Measurements from ENCODE around the gene NUP210.

Gene NUP210

DNA sequence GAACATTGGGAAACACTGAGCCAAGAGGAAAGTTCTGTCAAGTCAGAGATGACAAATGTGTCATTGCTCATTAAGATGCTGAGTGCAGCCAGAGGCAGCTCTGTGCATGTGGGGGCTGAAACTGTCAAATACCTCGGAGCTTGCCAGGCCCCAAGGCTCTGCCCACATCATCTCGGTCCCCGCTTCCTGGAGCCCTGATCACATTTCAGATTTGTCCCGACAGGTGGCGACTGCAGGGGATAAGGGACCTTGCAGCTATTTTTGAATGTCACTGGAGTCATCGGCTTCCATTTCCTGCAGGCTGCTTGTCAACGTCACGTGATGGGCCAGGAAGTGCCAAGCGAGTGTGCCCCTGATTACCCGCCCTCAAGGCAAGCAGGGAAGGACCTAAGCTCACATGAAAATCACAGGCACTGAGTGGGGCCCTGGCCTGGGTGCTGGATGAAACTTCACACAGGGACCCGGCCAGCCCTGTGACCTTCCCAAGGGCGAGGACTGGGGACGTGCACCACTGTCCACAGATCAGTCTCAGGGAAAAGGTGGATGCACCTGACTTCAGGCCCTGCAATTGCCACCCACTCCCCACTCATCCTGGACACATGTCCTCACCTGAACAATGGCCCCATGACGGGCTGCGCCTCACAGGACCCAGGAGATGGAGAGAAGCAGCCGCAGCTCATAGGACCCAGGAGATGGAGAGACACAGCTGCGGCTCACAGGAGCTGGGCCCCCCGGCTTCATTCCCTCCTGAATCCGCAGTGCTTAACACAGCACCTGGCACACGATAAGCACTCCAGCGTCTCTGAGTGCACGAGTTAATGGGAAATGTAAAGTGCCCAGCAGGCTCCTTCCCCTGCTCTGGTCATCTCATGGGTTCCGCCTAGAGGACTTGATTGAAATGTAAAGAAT lies 73.4 kb downstream of the NUP210 start:
- no peak for DNase-seq

DNA sequence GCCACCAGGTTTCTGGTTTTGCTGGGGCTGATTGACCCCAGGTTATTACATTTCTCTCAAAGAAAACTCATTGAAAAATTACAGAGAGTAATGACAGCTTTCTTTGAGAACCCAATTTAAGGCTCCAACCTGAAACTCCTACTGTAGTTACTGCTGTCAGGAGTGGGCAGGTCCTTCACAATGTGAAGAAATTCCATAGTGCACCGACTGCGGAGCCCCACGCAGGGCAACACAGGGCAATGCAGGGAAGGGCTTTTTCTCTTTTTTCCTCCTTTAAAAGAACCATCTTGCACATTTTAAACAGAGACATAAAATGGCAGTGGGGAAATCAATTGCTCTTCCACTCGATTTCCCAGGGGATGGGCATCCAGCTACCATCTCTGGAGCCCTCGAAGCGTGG lies 74.3 kb downstream of the NUP210 start:
- DNase-seq, result no peak

DNA sequence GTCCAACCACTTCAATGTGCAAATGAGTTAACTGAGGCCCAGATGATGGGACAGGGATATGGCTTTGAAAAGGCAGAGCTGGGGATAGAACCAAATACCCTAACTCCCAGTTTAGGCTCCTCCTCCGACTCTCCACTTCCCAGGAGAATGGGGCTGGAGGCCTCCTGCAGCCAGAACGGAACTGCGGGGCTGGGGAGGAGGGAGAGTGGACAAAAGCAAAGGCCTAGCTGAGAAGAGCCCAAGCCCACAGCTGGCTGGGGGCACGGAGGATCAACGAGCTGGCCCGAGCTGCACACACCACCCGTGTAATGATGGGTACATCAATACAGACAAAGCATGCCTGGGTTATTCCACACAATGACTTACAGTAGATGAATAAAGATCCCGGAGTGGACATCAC lies 74.8 kb downstream of the NUP210 start:
- no peak for DNase-seq

DNA sequence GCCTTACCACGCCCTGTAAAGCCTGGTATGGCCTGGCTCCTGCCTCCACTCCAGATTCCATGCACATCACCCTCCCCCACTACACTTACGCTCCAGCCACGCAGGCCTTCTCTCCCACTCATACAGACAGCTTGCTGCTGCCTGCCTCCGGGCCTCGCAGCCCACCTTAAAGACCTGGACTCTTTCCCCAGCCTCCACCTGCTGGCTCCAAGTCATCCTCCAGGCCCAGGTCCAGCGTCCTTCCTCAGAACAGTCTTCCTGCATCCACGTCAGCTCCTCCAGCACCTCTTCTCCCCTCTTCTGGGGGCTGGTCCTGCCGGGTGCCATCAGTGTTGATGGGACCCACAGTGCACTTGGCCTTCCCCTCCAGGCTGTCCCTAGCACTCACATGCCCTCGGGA lies 75.5 kb downstream of the NUP210 start:
- no peak for DNase-seq

DNA sequence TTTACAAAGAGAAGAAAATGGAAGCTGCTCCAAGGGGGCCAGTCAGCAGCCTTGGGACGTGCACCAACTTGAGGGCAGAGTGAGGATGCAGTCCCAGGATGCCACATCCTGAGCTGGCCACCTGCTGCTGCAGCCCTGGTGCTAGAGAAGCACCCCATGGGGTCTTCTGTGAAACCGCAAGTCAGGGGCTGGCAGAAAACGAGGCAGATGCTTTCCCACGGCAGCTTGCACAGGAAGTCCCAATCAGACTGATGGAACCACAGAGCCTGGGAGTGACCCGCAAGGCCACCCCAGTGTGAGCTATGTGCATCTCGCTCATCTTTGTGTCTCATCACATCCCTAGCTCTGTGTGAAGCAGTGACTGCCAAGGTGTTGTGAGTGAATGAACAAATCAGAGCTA lies 76.5 kb downstream of the NUP210 start:
- no peak for DNase-seq

DNA sequence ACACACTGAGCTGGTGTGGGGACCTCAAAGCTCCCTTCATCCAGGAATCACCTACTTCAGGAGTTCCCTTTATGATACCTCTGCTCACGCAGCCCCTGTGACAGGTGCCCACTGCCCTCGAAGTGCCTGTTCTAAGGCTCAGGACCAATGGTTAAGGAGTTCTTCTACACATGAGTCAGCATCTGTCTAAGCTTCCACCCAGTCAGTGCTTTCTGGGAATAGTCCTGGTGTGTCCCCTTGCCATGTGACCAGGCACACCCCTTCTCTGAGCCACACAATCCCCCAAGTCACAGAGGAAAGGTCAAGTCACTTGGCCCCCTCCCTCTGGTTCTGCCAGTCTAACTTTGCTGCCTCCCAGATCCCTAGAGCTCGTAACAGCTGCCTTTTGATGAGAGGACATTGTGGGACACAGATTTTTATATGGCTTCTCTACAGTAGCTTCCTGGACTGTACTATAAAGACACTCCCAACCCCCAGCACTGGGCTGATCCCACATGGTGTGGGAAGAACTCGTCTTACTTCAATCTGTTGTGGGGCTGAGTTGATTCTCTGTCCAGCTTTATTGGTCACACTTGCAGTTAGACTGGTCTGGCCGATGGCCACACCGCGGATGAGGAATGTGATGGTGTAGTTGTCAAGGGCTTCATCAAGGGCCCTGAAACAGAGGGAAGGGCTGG lies 78.8 kb downstream of the NUP210 start:
- no peak for DNase-seq

DNA sequence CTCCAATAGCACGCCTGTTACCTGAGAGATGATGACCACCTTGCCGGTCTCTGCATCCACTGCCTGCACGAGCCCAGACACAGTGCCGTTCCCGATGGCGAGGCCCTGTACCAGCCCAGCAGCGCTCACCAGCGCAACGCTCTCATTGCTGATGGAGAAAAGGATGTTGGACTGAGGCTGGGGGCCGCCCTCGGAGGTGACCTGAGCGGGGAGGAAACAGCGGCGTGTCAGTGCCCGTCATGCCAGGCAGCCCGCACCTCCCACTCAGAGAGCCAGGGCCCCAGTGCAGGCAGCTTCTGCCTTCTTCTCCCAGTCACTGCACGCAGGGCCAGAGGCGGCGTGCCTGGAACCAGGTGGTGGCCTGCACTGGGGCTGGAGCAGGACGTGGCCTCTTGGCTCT lies 80.3 kb downstream of the NUP210 start:
- DNase-seq, result no peak

DNA sequence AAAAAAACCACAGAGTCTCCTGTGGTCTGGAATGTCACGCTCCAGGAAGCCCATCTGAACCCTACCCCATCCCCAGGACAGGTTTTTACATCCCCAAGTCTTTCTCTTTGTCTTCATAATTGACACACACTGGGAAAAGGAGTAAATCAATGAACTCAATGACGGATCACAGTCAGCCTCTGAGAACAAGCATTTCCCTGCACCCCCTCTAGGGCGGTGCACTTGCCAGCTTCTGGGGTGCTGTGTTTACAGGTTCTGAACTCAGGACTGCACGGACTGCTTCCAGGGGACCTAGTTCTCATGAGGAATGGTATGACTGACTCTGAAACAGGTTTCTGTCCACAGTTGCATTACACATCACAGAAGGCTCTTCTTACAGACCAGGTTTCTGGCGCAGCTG lies 81.1 kb downstream of the NUP210 start:
- peak in 1 of 2 experiments; percentile 7 for DNase-seq

DNA sequence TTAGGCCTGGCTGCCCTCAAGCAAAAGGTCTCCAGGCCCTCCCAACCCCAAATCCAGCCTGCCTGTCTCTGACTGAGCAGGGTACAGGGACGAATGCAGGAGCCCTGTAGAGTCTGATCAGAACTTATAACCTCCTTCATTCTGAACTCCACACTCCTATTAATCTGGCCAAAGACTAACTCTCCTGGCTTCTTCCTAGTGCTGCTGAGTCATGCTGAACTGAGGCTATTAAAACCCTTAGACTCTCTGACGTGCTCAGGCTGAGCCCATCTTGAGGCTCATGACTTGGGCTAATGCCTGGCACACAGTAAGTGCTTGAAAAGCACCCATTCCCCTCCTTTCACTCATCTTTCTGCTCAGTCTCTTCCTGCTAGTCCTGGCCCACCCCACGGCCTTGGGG lies 81.9 kb downstream of the NUP210 start:
- DNase-seq, result no peak

DNA sequence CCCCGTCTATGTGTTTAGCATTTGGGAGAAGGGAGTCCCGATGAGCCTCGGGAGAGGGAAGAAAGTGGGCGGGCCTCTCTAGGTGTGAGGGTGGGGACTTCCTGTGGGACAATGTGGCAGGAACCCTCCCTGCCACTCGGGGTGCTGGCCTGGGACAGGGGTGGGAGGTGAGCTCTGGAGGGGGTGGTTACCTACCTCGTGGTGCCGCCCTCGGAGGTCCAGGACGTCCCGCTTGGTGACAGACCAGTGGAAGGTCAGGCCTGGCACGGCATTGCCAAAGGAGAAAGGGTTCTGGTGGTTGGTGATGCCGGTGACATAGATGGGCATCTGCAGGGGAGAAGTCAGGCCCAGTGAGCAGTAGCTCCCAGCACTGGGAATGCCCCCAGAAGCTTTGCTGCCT lies 83.5 kb downstream of the NUP210 start:
- no peak for DNase-seq

DNA sequence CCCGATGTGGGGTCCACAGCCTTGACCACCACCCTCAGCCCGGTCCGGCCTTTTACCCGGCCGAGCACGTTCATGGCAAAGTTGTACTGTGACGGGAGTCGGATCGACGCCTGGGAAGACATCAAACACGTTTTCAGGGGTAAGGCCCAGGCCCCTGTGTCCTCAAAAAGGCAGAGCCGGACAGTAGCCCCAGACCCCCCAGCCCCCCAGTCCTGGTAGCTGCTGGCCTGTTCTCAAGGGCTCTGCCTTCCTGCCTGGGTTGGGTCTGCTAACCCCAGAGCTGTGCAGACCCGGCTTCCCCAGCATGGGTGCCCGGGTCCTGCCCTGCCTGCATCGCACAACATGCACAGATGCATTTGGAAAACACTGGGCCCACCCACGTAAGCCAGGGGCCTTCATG lies 84.6 kb downstream of the NUP210 start:
- no peak for DNase-seq

DNA sequence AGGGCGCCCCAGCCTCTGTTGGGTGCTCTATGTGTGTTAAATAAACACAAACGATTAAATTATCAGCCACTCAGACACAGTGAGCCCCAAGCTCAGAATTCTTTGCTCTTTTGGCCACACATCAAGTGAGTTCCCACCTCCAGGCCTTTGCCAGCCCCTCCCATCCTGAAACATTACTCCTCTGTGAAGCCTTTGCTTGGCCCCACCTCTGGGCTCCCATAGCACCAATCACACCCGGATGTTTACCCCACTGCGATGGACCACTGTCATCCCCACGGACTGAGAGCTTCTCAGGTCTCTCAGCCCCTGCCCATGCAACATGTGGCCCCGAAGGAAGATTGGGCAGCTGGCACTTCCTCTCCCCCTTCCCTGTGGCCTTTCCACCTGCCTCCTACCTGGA lies 85.1 kb downstream of the NUP210 start:
- no peak for DNase-seq

DNA sequence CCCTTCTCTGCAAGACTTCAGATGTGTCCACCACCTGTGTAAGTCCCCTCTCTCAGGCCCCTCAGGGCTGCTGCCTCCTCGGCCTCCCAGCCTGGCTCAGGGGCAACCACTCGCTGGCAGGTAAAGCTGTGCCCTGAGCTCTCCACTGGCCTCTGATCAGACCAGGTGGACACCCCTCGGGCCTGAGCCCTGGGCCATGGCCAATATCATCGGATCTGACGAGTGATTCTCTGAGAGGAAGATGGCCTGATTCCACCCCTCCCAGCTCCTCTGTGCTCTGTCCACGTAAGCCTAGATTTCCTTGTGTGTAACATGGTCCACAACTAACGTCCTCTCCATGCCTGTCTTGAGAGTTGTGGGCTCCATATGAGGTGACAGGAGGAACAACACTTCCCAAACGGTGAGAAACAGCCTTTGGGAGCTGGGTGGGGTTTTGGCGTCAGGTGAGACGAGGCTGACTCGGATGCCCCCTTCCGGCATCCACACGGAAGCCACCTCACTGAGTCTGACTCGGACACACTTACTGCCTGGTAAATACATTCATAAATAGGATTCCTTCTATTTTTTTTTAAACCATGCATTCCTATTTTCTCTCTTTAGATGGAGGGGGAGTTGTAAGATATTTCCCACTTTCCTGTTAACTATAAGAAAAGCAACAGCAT lies 86.8 kb downstream of the NUP210 start:
- no peak for DNase-seq

DNA sequence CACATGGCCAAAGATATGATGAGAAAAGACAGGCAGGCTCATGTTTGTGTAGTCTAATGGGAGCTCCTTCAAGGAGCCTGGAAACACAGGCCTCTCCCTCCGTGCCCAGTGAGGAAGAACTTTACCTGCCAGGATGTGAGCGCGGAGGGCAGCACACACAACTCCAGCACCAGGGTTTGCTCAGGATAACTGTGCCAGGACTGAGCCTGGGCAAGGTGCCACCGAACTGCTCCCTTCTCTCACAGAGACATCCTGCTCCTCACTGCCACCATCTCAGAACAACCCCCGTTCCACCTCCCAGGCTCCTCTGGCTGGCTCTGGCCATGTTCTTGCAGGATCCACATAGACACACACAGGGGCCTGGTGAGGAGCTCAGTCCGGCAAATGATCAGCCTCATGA lies 87.4 kb downstream of the NUP210 start:
- DNase-seq, result no peak

DNA sequence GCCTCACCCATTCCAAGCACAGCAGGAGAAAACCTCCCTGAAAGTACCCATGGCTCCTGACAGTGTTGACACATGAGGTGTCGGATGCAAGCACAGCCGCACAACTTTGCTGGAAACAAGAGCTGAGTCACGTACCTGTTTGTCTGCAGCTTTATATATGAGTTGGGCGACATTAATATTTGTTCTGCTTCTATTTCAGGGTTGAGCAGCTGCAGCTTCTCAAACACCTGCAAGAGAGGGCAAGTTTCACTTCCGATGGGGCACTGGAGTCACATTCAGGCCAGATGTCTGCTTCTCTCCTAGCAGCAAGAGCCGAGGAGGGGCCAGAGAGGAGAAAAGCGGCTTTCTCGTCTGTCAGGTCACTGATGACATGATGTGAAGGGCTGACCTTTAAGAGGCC lies 88.0 kb downstream of the NUP210 start:
- DNase-seq, result no peak

DNA sequence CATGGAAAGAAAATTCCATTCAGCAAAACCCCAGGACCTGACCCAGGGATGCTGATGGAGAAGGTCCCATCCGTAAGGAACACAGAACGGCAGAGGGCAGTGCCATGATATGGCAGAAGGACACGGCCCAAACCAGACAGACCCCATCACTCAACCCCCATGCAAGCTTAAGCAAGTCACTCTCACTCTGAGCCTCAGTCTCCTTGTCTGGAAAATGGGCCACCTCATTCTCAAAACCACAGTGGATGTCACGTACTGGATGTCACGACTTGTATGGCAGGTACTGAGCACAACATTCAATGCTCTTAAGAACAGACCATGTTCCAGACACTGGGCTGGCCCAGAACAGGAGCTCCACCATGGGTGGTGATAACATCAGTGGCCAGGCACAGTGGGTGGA lies 90.4 kb downstream of the NUP210 start:
- no peak for DNase-seq

DNA sequence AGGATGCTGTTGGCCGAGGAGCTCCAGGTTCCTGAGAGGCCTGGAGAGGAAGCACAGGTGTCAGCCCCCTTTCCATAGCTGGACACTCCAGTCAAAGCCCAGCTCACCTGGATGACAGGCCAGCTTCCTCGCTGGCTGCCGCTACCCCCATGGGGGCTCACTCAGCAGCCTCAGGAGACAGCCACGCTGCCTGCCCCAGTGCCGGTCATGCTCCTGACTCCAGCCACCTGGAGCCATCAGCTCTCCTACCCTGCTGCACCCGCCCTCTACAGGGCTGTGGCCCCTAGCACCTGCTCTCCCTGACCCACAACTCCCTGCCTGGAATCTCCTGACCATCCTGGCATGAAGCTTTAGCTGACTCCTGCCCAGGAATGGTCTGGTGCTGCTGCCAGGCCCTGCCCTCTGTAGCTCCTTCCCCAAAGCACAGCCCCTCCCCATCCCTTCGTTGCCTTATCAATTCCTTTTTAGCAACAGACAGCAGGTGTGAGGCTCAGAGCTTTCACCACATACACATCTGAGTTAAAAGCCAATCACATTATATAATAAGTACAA lies 94.2 kb downstream of the NUP210 start:
- no peak for DNase-seq

DNA sequence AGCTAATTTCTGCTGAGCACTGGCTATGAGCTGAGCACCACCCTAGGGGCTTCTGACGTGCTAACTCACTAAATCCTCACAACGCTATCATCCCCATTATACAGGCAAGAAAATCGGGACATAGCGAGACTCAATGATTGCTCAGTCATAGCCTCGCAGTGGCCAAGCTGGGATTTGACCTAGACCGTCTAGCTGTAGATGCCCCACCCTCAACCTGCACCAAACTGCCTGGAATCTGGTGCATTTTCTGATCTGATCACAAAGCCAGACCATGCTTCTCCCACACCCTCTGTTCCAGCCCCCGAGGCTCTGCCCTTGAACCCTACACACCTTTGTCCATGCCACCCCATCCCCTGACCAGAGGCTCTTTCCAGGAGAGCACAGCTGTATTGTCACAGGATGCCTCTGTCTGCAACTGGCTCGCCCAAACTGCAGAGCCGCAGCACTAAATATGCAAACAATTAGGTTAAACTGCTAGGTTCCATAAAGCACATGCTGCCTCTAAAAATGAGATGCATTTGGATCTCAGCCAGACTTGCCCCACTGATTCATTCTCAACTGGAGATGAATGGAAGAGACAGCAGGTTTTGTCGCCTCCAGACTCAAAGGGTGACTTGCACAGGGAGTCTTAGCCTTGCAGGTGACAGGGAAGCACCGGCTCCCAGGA lies 95.2 kb downstream of the NUP210 start:
- no peak for DNase-seq

DNA sequence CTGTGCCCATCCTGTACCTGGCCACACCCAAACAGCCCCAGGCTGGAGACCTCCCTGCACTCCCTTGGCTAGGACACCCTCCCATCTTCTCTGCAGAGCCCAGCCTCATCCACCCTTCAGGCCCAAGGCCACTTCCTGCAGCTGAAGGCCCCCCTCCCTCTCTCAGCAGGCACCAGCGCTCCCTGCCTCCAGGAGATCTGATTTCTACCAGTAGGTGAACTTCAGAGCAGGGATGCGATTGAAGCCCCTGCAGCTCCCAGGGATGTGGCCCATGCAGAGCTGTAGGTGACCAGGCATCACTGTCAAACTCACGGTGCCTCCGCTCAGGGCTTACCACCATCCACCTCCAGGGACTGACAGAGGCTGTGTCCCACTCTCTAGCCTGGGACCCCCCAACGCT lies 96.3 kb downstream of the NUP210 start:
- no peak for DNase-seq

DNA sequence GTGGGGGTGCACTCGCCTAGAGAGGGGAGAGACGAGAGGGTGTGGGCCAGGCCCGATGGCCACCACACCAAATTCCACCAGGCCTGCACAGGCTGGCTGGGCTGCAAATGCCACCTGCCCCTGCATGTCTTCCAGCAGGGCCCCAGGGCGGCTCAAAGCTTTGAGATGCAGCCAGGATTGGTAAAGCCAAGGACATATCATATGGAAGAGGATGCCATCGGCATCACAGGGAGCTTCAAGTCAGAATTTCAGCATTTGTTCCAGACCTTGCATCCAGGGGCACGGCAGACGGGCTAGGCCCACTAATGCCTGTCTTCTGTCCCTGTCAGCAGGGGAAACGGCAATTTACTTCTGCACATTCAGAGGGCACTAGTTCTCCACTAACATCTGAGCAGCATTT lies 97.8 kb downstream of the NUP210 start:
- no peak for DNase-seq

DNA sequence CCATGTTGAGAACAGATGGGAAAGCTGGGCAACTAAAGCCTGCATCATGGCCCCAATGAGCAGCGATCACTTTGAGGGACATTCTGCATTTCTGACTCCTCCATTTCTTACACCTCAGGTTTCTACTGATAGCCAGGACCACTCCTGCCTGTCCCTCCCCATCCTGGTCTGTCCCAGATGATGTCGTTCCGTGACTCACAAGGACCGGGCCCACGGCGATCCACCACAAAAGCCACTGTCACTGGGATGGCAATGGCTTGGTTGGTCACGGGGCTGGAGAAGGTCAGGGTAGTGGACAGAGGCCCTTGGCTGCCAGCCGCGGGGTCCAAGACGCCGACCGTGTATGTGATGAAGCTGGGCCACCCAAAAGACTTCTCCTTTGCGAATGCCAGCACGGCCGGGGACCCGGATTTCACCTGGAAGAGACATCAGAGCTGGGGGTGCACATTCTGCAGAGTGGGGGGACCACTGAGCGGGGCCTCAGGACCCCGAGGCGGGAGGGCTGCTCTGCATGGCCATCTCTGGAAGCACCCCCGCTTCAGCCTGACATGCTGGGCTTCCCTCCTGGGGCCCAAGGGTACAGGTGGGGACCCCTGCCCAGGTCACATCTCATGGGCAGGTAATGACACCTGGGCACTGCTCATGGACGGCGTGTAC lies 100.4 kb downstream of the NUP210 start:
- no peak for DNase-seq

DNA sequence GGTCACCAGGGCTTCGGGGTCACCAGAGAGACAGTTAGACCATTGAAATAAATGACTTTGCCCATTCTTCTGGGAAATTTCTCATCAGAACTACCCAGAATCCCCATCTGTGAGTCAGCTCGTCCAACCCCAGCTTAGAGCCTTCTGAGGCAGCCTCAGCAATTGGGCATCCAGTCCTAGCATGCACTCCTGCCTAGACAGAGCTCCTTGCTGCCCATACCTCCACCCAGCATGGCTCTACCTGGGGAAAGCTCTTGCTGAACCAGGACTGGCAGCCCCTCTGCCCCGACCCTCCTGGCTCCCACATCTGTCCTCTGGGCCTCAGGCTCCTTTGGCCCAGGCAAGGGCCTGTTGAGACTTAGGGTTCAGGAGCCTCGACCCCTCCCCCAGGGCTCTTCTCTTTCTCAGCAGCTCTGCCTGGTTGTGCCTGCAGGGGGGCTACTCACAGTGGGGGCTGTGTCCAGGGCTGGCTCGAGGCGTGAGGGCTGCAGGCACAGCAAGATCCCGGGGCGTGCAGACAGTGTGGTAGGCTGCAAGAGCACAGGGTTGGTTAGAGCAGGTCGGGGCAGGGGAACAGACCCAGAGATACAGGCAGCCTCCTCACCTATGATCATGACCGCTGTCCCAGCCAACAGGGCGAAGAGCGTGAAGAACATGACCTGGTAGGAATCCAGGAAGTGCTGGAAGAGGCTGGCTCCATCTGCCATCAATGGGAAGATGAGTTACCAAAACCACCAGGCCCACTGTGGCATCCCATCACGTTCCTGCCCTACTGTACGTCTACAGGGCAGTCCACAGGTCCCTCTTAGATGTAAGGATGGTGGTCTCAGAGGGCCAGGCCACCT lies 101.3 kb downstream of the NUP210 start:
- no peak for DNase-seq
